WTC11 (cell line): ENCODE data around the gene TMC1. TPM values are rescaled to one million over a fixed set of nuclear protein-coding genes. Genes with fewer than 3 reads are reported as not detected.
"Not testable (repeated sequence)": the region's sequence is repeated elsewhere in the genome, so short reads cannot be mapped to it uniquely, and the experiment has no call there.

Experiments used
- ATAC-seq: fragments of 200-7000 bp; cut with Tn5 transposase; 2 replicates; pipeline ENCODE4 v1.10.0; 2021; ENCODE audit warnings: mild to moderate bottlenecking, moderate library complexity
- CTCF ChIA-PET: fragments of 300-600 bp; sonication (Branson Sonifier 250); formaldehyde crosslinking; loops from one replicate; lab custom pipeline; 2021; ENCODE audit warnings: antibody characterized with exemption; lab: Charles Lee
- POLR2A ChIA-PET: fragments of 350-600 bp; sonication (Branson Sonifier 250); formaldehyde crosslinking; loops from one replicate; lab custom pipeline; 2021; ENCODE audit warnings: antibody characterized with exemption; lab: Charles Lee
- DNase-seq: peaks from one replicate; pipeline ENCODE4 v3.0.0; 2021; ENCODE audit warnings: low spot score
- H3K27ac Mint-ChIP-seq: 2 replicates; pipeline ENCODE4 v1.8.0; 2021; ENCODE audit warnings: mixed read lengths
- H3K27me3 Mint-ChIP-seq: 2 replicates; pipeline ENCODE4 v1.8.0; 2021; ENCODE audit warnings: low read depth, mild to moderate bottlenecking, moderate library complexity, mixed read lengths
- H3K36me3 Mint-ChIP-seq: 2 replicates; pipeline ENCODE4 v1.8.0; 2021; ENCODE audit warnings: mixed read lengths
- H3K4me1 Mint-ChIP-seq: 2 replicates; pipeline ENCODE4 v1.8.0; 2022; ENCODE audit warnings: mixed read lengths
- H3K4me3 Mint-ChIP-seq: 2 replicates; pipeline ENCODE4 v1.8.0; 2021; ENCODE audit warnings: mild to moderate bottlenecking, moderate library complexity, mixed read lengths
- H3K9me3 Mint-ChIP-seq: 2 replicates; pipeline ENCODE4 v1.8.0; 2021; ENCODE audit warnings: mixed read lengths
- ARID4B ChIP-seq: sonication (generic); formaldehyde crosslinking; IDR thresholded peaks from 2 replicates; pipeline ENCODE4 v1.8.0; 2023; ENCODE audit warnings: missing genetic modification reagents, mild to moderate bottlenecking, borderline replicate concordance
- CBFB ChIP-seq: sonication (generic); formaldehyde crosslinking; IDR thresholded peaks from 2 replicates; pipeline ENCODE4 v1.8.1; 2022; ENCODE audit warnings: mild to moderate bottlenecking, low read depth, missing genetic modification reagents
- CREM ChIP-seq: sonication (generic); formaldehyde crosslinking; IDR thresholded peaks from 2 replicates; pipeline ENCODE4 v1.8.1; 2022; ENCODE audit warnings: mild to moderate bottlenecking, missing genetic modification reagents, moderate library complexity
- GABPB1 ChIP-seq: sonication (generic); formaldehyde crosslinking; IDR thresholded peaks from 2 replicates; pipeline ENCODE4 v1.8.1; 2023; ENCODE audit warnings: mild to moderate bottlenecking, missing genetic modification reagents
- GTF2I ChIP-seq: fragments of 250-450 bp; sonication (Bioruptor Pico); conservative IDR thresholded peaks from 2 replicates; pipeline ENCODE4 v1.4.0; 2021; ENCODE audit warnings: mild to moderate bottlenecking
- HMGXB4 ChIP-seq: sonication (generic); formaldehyde crosslinking; IDR thresholded peaks from 2 replicates; pipeline ENCODE4 v1.8.1; 2023; ENCODE audit warnings: mild to moderate bottlenecking, moderate library complexity, missing genetic modification reagents
- JUN ChIP-seq: sonication (generic); formaldehyde crosslinking; IDR thresholded peaks from 2 replicates; pipeline ENCODE4 v1.8.0; 2023; ENCODE audit warnings: mild to moderate bottlenecking, missing genetic modification reagents
- NFYB ChIP-seq: sonication (generic); formaldehyde crosslinking; conservative IDR thresholded peaks from 2 replicates; pipeline ENCODE4 v1.8.0; 2022; ENCODE audit warnings: low read depth, missing genetic modification reagents
- NR1H2 ChIP-seq: sonication (generic); formaldehyde crosslinking; IDR thresholded peaks from 2 replicates; pipeline ENCODE4 v1.9.0; 2021; ENCODE audit warnings: mild to moderate bottlenecking, moderate library complexity, missing genetic modification reagents
- PRDM15 ChIP-seq: sonication (generic); formaldehyde crosslinking; IDR thresholded peaks from 2 replicates; pipeline ENCODE4 v1.8.0; 2022; ENCODE audit warnings: missing genetic modification reagents
- PRRX2 ChIP-seq: fragments of 250-450 bp; sonication (Bioruptor Pico); IDR thresholded peaks from 2 replicates; pipeline ENCODE4 v1.8.0; 2021; ENCODE audit warnings: mild to moderate bottlenecking
- SOX15 ChIP-seq: fragments of 250-450 bp; sonication (Bioruptor Pico); IDR thresholded peaks from 2 replicates; pipeline ENCODE4 v1.9.0; 2021; ENCODE audit warnings: mild to moderate bottlenecking
- SP1 ChIP-seq: sonication (generic); formaldehyde crosslinking; conservative IDR thresholded peaks from 2 replicates; pipeline ENCODE4 v1.8.1; 2022; ENCODE audit warnings: missing genetic modification reagents
- TEAD1 ChIP-seq: sonication (generic); formaldehyde crosslinking; IDR thresholded peaks from 2 replicates; pipeline ENCODE4 v1.8.0; 2022; ENCODE audit warnings: mild to moderate bottlenecking, missing genetic modification reagents
- ZMAT4 ChIP-seq: fragments of 250-450 bp; sonication (Bioruptor Pico); IDR thresholded peaks from 2 replicates; pipeline ENCODE4 v1.9.0; 2021; ENCODE audit warnings: mild to moderate bottlenecking
- ZNF671 ChIP-seq: fragments of 250-450 bp; sonication (Bioruptor Pico); IDR thresholded peaks from 2 replicates; pipeline ENCODE4 v1.8.0; 2021; ENCODE audit warnings: mild to moderate bottlenecking
- total RNA-seq: library from RNA; stranded (reverse); gene quantifications from 3 replicates; pipeline ENCODE4 v1.2.3, GENCODE V29; 2021

The TMC1 gene
- total RNA-seq, 1 experiment from 2014 or later: 0.31 TPM

- POLR2A ChIA-PET: no interaction called here
- ATAC-seq (no peak), DNase-seq (no peak)
- Mint-ChIP-seq H3K4me3 (no peak overlapping the region), H3K36me3 (no peaks in the 10 kb centered on the region), H3K4me1 (peaks cover 16% of the 10 kb centered on the region), H3K27me3 (no peaks in the 10 kb centered on the region), H3K9me3 (no peaks in the 10 kb centered on the region), H3K27ac (no peak overlapping the region; the same call in 1 of the 2 replicates)
- TF ChIP-seq NR1H2: no peak
- no peak for TF ChIP-seq JUN (CRISPR knock-in tag)
- CTCF ChIA-PET: interaction anchor here (0.9 to 3.5 kb wide), 21 partner anchors 12 to 577 kb away, joined by 3 to 44 read pairs (median 5); no protein-coding TSS in a partner anchor
These were observed 336.2 kb downstream of the TMC1 start for GRCh38 chr9:72857624-72857996.

- no peak overlapping the region for H3K27ac Mint-ChIP-seq
- no peaks in the 10 kb centered on the region for H3K27me3 Mint-ChIP-seq
- DNase-seq: no peak
- POLR2A ChIA-PET: no interaction called here
- H3K4me1 Mint-ChIP-seq: peaks cover 16% of the 10 kb centered on the region
- H3K9me3 Mint-ChIP-seq: no peaks in the 10 kb centered on the region
- CTCF ChIA-PET: interaction anchor here (1.0 to 3.5 kb wide), 9 partner anchors 13 to 342 kb away, joined by 3 to 44 read pairs (median 7); no protein-coding TSS in a partner anchor
- TF ChIP-seq ZMAT4 (CRISPR knock-in tag) (no peak), GABPB1 (CRISPR knock-in tag) (peak; percentile 29; the same call in 1 of the 2 replicates), HMGXB4 (CRISPR knock-in tag) (no peak)
- no peak; the same call in 1 of the 2 replicates for ATAC-seq
- H3K36me3 Mint-ChIP-seq: no peaks in the 10 kb centered on the region
- H3K4me3 Mint-ChIP-seq: no peak overlapping the region
These were observed 336.9 kb downstream of the TMC1 start for GRCh38 chr9:72858089-72858912.

- CTCF ChIA-PET, H3K4me3 Mint-ChIP-seq, ATAC-seq, DNase-seq, POLR2A ChIA-PET, H3K27me3 Mint-ChIP-seq, H3K4me1 Mint-ChIP-seq, H3K36me3 Mint-ChIP-seq, H3K9me3 Mint-ChIP-seq, H3K27ac Mint-ChIP-seq: not testable (repeated sequence)
These were observed 341.4 kb downstream of the TMC1 start for GRCh38 chr9:72862788-72863187.

GRCh38 chr9:72863456-72864094, 342.2 kb downstream of the TMC1 start:
- no peak for DNase-seq
- Mint-ChIP-seq H3K4me3 (no peak overlapping the region), H3K27me3 (no peaks in the 10 kb centered on the region), H3K9me3 (0 out of 2 replicates have a peak, but pooled peaks cover 4% of the 10 kb centered on the region), H3K36me3 (no peaks in the 10 kb centered on the region), H3K27ac (no peak overlapping the region), H3K4me1 (no peaks in the 10 kb centered on the region)
- ATAC-seq: no peak
- ChIA-PET POLR2A (no interaction called here), CTCF (no interaction called here)
- TF ChIP-seq TEAD1 (CRISPR knock-in tag) (no peak), NFYB (CRISPR knock-in tag) (no peak), GTF2I (CRISPR knock-in tag) (no peak), SOX15 (CRISPR knock-in tag) (no peak), CREM (CRISPR knock-in tag) (no peak), ARID4B (no peak), PRRX2 (CRISPR knock-in tag) (no peak), CBFB (no peak), ZNF671 (CRISPR knock-in tag) (no peak), SP1 (CRISPR knock-in tag) (no peak), PRDM15 (CRISPR knock-in tag) (no peak)
